GM21723 (cell line): ENCODE measurements around the gene TNFRSF14.

Experiments
- ATAC-seq: cut with Tn5 transposase; IDR thresholded peaks from one replicate; pipeline ENCODE4 v1.9.1; 2021; ENCODE audit warnings: mild to moderate bottlenecking, moderate library complexity; ENCODE audit not compliant: unreplicated experiment

TNFRSF14 gene

DNA sequence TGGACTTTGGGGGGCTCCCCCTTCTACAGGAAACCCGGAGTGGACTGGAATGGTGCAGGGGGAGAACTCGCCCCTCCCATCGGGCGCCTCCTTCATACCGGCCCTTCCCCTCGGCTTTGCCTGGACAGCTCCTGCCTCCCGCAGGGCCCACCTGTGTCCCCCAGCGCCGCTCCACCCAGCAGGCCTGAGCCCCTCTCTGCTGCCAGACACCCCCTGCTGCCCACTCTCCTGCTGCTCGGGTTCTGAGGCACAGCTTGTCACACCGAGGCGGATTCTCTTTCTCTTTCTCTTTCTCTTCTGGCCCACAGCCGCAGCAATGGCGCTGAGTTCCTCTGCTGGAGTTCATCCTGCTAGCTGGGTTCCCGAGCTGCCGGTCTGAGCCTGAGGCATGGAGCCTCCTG, at the start of gene TNFRSF14:
TSS of gene TNFRSF14 (plus strand) at position 95 of the 401 bp plus-strand sequence. CDS start at position 389, 294 bp downstream.
- no peak for ATAC-seq

DNA sequence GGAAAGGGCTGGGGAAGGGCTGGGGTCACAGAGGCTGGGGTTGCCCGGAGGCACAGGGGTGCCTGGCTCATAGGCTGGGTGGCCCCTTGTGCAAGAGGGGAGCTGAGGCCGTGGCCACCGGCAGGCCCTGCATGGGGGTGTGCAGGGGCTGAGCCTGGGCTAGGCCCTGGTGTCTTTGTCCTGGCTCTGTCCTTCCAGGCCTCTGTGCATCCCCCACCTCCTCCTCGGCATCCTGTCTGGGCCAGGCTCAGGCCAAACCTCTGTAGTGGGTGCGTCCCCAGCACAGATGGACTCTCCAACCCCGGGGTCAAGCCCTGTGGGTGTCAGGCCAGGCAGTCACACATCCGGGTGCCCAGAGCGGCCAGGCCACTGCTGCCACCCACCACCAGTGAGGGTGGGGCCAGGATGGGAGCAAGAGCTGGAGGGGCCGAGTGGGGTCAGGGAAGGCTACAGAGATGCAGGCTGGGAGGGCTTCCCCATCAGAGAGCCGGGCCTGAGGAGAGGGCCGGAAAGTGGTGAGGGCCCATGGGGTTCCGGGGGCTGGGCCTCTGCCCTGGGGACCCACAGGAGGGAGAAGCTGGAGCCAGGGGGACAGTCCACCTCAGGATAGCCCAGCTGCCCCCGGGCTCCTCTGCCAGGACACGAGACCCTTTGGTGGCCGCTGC, 49.1 kb upstream of the TNFRSF14 start:
- no peak for ATAC-seq

- ATAC-seq = no peak
Observed at GRCh38 chr1:2507744-2508155, 48.4 kb upstream of the TNFRSF14 start.

DNA sequence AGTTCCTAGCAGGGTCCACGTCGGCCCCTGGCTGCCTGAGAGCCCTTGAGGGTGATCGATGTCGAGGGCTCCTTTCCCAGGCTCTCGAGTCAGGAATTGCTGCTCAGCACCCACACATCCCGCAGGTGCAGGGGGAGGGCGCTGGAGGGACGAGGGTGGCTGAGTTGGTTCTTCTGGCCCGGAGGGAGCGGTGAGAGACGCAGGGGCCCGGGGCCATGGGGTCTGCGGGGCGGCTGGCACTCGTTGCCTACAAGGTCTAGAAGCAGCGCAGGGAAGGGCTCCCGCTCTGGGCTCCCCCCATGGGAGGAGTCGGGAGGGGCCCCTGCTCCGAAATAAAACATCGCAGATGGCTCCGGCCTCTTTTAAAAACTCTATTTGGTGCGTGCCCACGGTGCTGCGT, 48.0 kb upstream of the TNFRSF14 start:
- no peak for ATAC-seq

- no peak for ATAC-seq
Observed at GRCh38 chr1:2508751-2509150, 47.4 kb upstream of the TNFRSF14 start.

- no peak for ATAC-seq
Observed at GRCh38 chr1:2509589-2509988, 46.6 kb upstream of the TNFRSF14 start.

DNA sequence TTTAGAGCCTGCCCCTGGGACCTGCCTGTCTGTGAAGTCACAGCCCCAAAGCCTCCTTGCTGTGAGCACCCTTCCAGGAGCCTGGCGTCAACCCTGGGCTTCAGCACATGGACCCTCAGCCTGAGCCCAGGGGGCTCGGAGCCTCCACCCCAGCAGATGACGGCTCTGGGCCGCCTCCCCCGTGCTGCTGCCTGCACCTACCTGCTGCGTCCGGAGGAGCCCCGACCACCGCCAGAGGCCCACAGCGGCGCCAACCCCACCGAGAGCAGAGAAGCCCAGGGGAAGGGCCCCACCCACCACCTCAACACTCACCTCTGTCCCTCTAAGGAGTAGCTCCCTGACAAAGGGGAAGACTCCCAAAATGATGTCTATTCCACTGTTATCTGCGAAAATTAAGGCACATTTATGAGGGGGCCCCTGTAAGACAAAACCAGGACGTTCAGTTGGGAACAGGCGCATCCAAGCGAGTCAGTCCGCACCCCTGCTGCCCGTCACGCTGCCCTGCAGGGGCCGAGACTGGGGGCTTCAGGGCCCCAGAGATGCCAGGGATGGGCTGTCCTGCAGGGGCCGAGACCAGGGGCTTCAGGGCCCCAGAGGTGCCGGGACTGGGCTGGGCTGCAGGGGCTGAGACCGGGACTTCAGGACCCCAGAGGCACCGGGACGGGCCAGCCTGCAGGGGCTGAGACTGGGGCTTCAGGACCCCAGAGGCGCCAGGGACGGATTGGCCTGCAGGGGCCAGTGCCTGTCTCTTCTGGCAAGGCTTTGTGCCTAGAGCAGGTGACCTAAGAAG, 45.6 kb upstream of the TNFRSF14 start:
- no peak for ATAC-seq

DNA sequence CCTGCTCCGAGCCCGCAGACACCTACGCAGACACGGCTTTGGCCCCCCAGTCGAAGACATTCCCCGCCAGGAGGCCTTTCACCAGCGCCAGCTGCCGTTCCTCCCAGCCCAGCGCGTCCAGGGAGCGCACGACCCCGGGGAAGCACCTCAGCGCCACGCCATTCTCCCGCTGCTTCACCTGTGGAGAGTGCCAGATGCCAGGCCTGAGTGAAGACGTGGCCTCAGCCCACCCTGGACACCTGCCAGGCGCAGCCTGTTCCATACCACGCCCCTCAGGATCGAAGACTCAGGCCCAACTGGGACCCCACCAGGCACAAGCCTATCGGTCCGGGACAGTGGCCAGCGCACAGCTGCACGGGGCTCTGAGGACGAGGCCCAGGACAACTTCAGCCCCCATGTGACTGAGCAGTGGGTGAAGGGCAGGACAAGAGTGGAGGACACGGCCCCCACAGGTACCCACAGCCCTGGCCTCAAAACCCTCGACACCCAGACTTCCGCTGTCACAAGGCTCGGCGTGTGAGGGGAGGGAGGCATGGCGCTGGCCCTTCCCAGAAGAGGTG, 43.2 kb upstream of the TNFRSF14 start:
- ATAC-seq = no peak

DNA sequence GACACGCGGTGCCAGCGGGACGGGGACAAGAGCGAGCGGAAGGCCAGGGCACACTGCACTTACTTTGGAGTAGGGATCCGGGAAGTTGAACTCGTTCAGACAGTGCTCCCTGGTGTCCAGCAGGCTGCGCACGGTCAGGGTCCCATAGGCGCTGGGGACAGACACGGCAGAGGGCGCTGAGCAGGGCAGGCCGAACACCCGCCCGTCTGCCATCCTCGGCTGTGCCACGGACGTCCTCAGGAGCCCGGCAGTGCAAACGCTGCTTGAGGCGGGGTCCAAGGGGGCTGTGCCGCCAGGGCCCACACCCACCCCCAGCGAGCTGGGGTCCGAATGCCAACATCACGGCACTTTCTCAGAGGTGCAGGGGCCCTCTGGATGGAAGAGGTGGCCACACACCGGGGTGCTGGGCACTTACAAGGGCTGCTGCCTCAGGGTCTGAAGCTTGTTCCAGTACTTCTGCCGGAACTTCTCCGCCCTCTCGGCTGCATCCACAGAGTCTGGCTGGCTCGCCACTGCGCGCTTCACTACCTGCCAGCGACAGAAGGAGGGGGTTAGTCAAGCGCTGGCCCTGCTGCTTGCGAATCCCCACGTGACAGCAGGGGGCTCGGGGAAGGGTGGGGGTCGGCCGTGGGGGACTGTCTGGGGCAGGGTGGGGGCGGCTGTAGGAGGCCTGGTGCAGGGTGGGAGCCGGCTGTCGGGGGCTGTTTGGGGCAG, 42.1 kb upstream of the TNFRSF14 start:
- ATAC-seq = no peak

GRCh38 chr1:2514863-2515762, 41.1 kb upstream of the TNFRSF14 start:
- ATAC-seq = no peak

- no peak for ATAC-seq
Observed at GRCh38 chr1:2515763-2516080, 40.4 kb upstream of the TNFRSF14 start.

- ATAC-seq = no peak
Observed at GRCh38 chr1:2516124-2516523, 40.0 kb upstream of the TNFRSF14 start.

DNA sequence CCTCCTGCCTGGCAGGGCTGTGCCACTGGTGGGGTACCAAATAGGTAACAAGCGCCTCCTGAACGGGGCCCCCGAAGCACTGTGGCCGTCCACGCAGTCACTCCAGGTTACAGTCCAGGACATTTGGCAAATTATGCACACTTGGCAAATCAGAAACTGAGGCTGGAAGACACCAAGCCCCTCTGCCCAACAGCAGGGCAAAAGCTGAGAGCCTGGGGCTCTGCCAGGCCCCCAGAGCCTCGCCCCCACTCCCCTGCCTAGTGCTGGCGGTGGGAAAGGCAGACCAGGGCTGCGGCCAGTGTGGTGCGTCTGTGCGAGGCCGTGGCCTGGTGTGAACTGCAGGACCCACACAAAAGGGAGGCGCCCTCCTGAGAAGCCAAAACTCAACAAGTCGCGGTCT, 39.2 kb upstream of the TNFRSF14 start:
- ATAC-seq = no peak

- no peak for ATAC-seq
Observed at GRCh38 chr1:2517966-2518365, 38.2 kb upstream of the TNFRSF14 start.

DNA sequence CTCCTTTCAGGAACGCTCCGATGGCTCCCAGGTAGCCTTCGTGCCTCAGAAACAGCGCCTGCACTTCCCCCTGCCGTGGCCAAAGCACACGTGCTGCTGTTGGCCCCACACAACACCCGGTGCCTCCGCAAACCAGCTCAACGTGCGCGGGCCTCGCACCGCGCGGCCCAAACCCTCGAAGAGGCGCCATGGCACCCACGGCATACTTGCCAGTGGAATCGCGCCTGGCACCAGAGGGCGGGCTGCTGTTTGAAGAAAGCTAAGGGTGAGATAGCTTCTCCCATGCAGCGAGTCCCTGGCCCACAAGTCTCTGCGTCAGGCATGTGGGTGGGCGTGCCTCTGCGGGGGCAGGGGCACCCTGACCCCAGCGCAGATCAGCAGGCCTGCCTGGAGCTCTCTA, 37.6 kb upstream of the TNFRSF14 start:
- ATAC-seq = no peak

DNA sequence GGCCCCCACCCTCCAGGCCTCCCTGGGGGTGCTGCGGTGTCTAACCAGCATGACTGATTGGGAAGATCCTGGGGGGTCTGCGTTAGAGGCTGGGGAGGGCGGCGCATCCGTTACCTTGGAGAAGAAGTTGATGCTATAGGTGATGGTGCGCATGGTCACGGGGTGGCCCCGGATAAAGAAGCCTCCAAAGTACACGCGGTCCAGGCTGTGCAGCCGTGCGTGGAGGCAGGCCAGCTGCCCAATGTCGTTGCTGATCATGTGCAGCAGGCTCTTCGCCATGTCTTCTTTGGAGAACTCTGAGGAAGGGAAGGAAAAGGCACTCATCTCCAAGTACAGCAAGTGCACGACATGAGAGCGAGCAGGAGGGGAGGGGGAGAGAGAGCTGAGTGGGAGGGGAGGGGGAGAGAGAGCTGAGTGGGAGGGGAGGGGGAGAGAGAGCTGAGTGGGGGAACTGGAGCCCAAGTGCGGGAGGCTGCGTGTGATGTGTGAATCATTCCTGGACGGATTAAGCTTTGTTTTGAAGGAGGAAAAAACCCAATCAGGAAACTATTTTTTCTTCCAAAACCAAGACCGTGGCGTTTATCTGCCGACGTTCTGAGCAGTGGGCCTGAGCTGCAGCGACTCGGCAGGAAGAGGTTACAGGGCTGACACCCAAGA, 37.0 kb upstream of the TNFRSF14 start:
- no peak for ATAC-seq

GRCh38 chr1:2519729-2520128, 36.4 kb upstream of the TNFRSF14 start:
- no peak for ATAC-seq

DNA sequence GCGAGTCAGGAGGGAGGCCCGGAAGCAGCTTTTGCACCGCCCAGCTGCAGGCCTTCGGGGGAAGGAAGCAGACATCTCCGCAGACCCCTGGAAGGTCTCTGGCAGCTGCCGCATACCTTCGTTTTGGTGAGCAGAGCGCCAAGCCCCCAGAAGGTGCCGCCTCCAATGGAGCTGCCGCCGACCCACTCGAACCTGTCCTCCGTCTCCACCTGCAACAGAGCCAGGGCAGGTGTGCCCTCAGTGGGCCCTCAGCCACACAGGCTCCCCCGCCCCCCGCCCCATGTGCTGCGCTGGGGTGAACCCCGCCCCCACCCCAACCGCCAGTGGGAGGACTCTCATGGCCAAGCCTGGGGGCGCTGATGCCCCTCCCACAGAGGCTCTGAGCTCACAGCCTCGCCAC, 36.0 kb upstream of the TNFRSF14 start:
- ATAC-seq = no peak

DNA sequence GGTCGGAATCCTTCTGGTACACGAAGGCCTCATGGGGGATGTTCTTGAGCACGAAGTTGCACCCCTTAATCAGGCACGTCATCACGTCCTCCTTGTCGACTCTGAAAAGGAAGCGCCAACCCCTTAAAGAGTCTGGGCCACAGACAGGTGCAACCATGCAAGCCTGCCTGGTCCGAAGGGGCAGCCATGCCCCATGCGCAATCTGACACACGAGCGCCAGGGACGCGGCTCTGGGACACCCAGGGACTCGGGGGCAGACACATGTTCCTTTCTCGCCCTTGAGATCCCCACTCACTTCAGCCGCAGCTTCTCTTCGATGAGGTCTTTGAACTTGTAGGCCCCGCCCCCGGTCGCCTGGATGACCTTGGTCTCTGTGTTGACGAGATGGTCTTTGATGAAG, 35.4 kb upstream of the TNFRSF14 start:
- no peak for ATAC-seq

GRCh38 chr1:2522230-2522629, 33.9 kb upstream of the TNFRSF14 start:
- no peak for ATAC-seq
